ENCODE data around the gene NFIC. TPM values are rescaled to one million over a fixed set of nuclear protein-coding genes. Genes with fewer than 3 reads are reported as not detected.

The NFIC gene
- total and polyA plus RNA-seq, 10 of the 15 experiments (the other 5 are each of a cell fraction or from before 2014, with no cell fraction given), result 0.71 to 53.5 (median 10.2) TPM

DNA sequence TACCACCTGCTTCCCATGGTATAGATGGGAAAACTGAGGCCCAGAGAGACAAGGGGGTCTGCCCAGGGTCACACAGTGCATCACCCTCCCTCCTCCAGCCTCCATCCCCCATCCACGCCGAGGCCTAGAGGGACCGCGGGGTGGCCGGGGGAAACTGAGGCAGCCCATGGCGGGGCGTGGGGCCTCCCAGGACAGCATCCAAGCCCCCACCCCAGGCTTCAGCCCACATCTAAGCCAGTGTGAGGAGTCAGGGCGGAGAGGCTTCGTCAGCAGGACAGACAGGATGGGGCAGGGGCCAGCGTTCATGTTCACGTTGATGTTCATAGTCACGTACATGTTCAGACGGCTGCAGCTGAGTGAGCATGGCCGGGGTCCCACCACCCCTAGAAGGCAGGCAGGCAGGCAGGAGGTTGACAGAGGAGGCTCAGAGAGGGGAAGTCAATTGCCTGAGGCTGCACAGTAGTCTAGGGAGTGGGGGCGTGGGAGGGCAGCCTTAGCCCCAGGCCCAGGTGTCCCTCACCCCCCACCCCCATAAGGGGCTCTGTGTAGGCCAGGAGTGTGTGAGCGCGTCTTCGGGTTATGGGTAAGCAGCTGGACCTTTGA, 90.6 kb downstream of the NFIC start:
- Histone ChIP-seq H3K4me3 (no peak overlapping the region), H3K4me1 (ENCODE audit: control insufficient read depth, insufficient read depth, low read length) (no peaks in the 10 kb centered on the region), H3K79me2 (ENCODE audit: control insufficient read depth, insufficient read depth, low read length) (no peaks in the 10 kb centered on the region), H3K9me3 (replicated peaks; ENCODE audit: control insufficient read depth, insufficient read depth, low read length) (no peaks in the 10 kb centered on the region), H4K20me1 (ENCODE audit: control insufficient read depth, insufficient read depth) (no peaks in the 10 kb centered on the region), H3K4me2 (ENCODE audit: control insufficient read depth, insufficient read depth) (no peak overlapping the region), H3K9ac (ENCODE audit: control insufficient read depth, insufficient read depth, low read length) (no peak overlapping the region), H2AFZ (ENCODE audit: control insufficient read depth, low read depth, low read length) (no peak overlapping the region), H3K36me3 (ENCODE audit: control insufficient read depth in 2 of 2, insufficient read depth in 2 of 2, low read length in 1 of 2) (peaks cover 12 to 29% of the 10 kb centered on the region in 2 experiments; a peak in 3 of 4 replicates), H3K27ac (ENCODE audit: control insufficient read depth, insufficient read depth) (no peak overlapping the region), H3K27me3 (replicated peaks in 1 of 2; ENCODE audit: control insufficient read depth in 2 of 2, insufficient read depth in 2 of 2, low read length in 1 of 2) (no peaks in the 10 kb centered on the region)
- intact Hi-C loops (cut with micrococcal nuclease; ENCODE audit: unreplicated experiment), result no loop called here
- ChIA-PET SMC1A (ENCODE audit: uncharacterized antibody, unreplicated experiment) (no interaction called here), CTCF (no interaction called here), RAD21 (ENCODE audit: unreplicated experiment) (no interaction called here), POLR2A (no interaction called here)
- 60% methylated on average over 18 of the region's 18 CpGs for WGBS (ENCODE audit: insufficient coverage, insufficient replicate concordance, low lambda C conversion rate, missing lambda C conversion rate)
- no peak for ATAC-seq
- BruUV-seq (replicated peaks), result no TSS peak
- in situ Hi-C loops (cut with MboI), result no loop called here
- FAIRE-seq, result no peak
- DNase-seq (ENCODE audit: low read depth, low spot score), result no peak
- TF ChIP-seq RBBP5 (conservative IDR thresholded peaks at IDR 0.05) (no peak), NRF1 (conservative IDR thresholded peaks at IDR 0.05; ENCODE audit: low read depth, low read length) (no peak), RAD21 (IDR thresholded peaks at IDR 0.05; ENCODE audit: insufficient read depth, low read depth, low read length) (no peak), SPI1 (IDR thresholded peaks at IDR 0.05; ENCODE audit: borderline replicate concordance, insufficient read depth, low read depth, low read length) (no peak), SP1 (IDR thresholded peaks at IDR 0.05; ENCODE audit: low read depth, low read length) (no peak), MEF2A (IDR thresholded peaks at IDR 0.05; ENCODE audit: insufficient read depth, low read depth, low read length) (no peak), NFYA (IDR thresholded peaks at IDR 0.05; ENCODE audit: borderline replicate concordance, low read depth, low read length) (no peak), GATAD2B (conservative IDR thresholded peaks at IDR 0.05; ENCODE audit: low read depth) (no peak), PRDM15 (CRISPR knock-in tag; IDR thresholded peaks at IDR 0.05) (no peak), CHD1 (IDR thresholded peaks at IDR 0.05; ENCODE audit: low read depth, low read length) (no peak), STAT1 (conservative IDR thresholded peaks at IDR 0.05) (no peak), BMI1 (IDR thresholded peaks at IDR 0.05; ENCODE audit: borderline replicate concordance) (no peak)
- TF ChIP-seq, protein P1, sequence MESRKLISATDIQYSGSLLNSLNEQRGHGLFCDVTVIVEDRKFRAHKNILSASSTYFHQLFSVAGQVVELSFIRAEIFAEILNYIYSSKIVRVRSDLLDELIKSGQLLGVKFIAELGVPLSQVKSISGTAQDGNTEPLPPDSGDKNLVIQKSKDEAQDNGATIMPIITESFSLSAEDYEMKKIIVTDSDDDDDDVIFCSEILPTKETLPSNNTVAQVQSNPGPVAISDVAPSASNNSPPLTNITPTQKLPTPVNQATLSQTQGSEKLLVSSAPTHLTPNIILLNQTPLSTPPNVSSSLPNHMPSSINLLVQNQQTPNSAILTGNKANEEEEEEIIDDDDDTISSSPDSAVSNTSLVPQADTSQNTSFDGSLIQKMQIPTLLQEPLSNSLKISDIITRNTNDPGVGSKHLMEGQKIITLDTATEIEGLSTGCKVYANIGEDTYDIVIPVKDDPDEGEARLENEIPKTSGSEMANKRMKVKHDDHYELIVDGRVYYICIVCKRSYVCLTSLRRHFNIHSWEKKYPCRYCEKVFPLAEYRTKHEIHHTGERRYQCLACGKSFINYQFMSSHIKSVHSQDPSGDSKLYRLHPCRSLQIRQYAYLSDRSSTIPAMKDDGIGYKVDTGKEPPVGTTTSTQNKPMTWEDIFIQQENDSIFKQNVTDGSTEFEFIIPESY (IDR thresholded peaks at IDR 0.05), result no peak
- TF ChIP-seq, protein P2, sequence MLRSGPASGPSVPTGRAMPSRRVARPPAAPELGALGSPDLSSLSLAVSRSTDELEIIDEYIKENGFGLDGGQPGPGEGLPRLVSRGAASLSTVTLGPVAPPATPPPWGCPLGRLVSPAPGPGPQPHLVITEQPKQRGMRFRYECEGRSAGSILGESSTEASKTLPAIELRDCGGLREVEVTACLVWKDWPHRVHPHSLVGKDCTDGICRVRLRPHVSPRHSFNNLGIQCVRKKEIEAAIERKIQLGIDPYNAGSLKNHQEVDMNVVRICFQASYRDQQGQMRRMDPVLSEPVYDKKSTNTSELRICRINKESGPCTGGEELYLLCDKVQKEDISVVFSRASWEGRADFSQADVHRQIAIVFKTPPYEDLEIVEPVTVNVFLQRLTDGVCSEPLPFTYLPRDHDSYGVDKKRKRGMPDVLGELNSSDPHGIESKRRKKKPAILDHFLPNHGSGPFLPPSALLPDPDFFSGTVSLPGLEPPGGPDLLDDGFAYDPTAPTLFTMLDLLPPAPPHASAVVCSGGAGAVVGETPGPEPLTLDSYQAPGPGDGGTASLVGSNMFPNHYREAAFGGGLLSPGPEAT (IDR thresholded peaks at IDR 0.05; ENCODE audit: low read depth), result no peak
